ENCODE measurements around the gene PPP1R18. TPM values are rescaled to one million over a fixed set of nuclear protein-coding genes. Genes with fewer than 3 reads are reported as not detected.

Gene PPP1R18
- polyA plus RNA-seq, 3 donors from 2014 or later = 178 to 308 (median 245) TPM

DNA sequence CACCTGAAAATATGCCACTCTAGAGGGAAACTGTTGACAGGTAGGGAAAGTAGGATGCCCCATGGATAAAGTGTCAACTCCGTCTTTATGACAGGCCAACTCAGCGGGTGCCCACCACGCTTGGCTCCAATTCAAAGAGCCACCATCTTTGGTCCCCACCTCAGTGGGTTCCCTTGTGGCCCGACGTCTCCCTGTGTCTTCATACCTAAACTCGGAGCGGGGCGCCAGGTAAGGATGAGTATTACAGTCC, 30.4 kb upstream of the PPP1R18 start:
- peak overlapping the region; percentile 92 to 99 (median 99) for H3K4me3 Mint-ChIP-seq
- peaks cover 7 to 21% (median 8%) of the 10 kb centered on the region in 3 donors for H3K36me3 Mint-ChIP-seq
- no peak for DNase-seq
- no peaks in the 10 kb centered on the region for H3K9me3 Mint-ChIP-seq
- peak overlapping the region; percentile 96 to 100 (median 100) for H3K27ac Mint-ChIP-seq
- H3K4me1 Mint-ChIP-seq = peaks cover 58 to 68% of the 10 kb centered on the region in 2 donors
- H3K27me3 Mint-ChIP-seq (ENCODE audit: low read depth in 3 of 3) = peaks cover 22 to 27% (median 25%) of the 10 kb centered on the region in 3 donors

DNA sequence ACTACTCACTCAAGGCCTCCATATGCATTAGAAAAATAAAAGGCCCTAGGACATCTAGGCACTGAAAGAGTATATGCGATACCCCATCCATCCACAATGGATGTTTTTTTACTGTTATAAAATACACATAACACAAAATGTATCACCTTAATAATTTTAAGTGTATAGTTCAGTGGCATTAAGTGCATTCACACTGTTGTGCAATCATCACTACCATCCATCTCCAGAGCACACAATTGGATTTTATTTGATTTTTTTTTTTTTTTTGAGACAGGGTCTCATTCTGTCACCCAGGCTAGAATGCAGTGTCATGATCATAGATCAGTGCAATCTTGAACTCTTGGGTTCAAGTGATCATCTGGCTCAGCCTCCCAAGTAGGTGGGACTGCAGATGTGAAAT, 27.8 kb upstream of the PPP1R18 start:
- Mint-ChIP-seq H3K36me3 (peaks cover 8 to 31% (median 13%) of the 10 kb centered on the region in 3 donors), H3K27ac (peak overlapping the region in 2 of 6 donors; percentile 15 to 50), H3K9me3 (no peaks in the 10 kb centered on the region), H3K4me3 (no peak overlapping the region), H3K4me1 (peaks cover 56 to 66% of the 10 kb centered on the region in 2 donors), H3K27me3 (ENCODE audit: low read depth in 3 of 3) (peaks cover 6 to 11% (median 8%) of the 10 kb centered on the region in 3 donors)
- no peak for DNase-seq

DNA sequence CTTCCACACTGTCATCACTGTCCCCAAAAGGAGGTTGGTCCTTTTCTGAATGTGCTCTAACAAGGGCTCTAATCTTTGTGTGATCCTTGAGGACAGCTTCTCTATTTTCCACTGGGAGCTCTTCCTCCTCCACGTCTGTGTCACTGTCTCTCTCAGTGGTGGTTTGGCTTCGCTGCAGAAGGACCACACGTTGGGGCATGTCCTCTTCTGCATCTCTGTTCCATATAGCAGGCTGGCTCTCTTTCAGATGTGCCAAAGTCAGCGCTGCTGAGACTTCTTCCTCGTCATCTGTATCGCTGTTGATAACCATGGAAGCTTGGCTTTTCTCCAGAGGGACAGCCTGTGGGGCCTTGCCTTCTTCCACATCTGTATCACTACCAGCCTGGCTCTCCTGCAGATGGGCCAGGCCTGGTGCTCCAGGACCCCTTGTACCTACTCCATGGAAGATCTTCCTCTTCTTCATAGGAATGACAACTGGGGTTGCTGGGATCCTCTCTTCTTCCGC, 26.0 kb upstream of the PPP1R18 start:
- H3K27ac Mint-ChIP-seq = peak overlapping the region; percentile 82 to 95 (median 92)
- peak overlapping the region; percentile 56 to 79 (median 73) for H3K4me3 Mint-ChIP-seq
- peaks cover 4 to 10% (median 7%) of the 10 kb centered on the region in 3 donors for H3K27me3 Mint-ChIP-seq (ENCODE audit: low read depth in 3 of 3)
- DNase-seq = no peak
- peaks cover 14 to 38% (median 20%) of the 10 kb centered on the region in 3 donors for H3K36me3 Mint-ChIP-seq
- H3K4me1 Mint-ChIP-seq = peaks cover 48 to 59% of the 10 kb centered on the region in 2 donors
- no peaks in the 10 kb centered on the region for H3K9me3 Mint-ChIP-seq

DNA sequence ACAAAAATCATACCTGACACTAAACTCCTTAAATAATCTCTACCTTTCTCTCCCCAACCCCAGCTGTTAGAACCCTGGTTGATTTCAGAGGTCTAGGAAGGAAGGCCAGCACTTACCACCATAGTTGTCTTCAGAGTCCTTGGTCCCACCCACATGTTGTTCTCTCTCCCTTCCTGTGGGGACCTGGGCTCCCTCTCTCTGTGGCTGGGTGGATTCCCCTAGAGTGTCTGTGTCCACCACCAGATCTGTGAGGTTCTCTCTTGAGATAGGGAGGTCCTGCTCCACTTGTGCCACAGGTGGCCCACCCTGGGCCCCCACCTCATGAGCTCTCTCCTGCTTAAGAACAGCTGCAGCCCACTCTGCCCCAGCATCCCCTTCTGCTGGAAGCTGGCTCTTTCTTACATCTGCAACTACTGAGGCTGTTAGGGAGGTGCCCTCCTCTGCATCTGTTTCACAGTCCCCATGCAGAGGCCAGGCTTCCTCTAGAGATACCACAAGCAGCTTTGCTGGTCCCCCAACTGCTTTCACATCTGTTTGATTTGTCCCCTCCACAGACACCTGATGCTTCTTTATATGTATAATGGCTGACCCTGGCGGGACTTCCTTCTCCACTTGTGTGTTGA, 25.4 kb upstream of the PPP1R18 start:
- Mint-ChIP-seq H3K9me3 (no peaks in the 10 kb centered on the region), H3K27ac (peak overlapping the region; percentile 82 to 95 (median 92))
- peak; percentile 50 to 56 (median 53) for DNase-seq

DNA sequence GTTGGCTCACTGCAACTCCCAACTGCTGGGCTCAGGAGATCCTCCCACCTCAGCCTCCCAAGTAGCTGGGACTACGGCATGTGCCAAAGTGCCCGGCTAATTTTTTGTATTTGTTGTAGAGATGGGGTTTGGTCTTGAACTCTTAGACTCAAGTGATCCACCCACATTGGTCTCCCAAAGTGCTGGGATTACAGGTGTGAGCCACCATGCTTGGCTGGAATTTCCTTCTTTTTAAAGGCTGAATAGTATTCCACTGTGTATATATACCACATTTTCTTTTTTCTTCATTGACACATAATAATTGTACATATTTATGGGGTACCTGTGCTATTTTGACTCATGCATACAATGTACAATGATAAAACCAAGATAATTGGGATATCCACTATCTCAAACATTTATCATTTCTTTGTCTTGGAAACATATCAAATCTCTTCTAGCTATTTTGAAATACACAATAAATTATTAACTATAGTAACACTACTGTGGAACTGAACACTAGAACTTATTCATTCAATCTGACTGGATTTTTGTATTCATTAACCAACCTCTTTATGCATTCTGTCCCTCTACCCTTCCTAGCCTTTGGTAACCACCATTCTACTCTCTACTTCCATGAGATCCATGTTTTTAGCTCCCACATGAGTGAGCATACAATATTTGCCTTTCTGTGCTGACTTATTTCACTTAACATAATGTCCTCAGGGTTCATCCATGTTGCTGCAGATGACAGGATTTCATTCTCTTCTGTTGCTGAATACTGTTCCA, 22.8 kb upstream of the PPP1R18 start:
- Mint-ChIP-seq H3K27me3 (ENCODE audit: low read depth in 3 of 3) (peaks cover 0 to 2% (median 1%) of the 10 kb centered on the region in 3 donors), H3K9me3 (no peaks in the 10 kb centered on the region), H3K36me3 (peaks cover 19 to 54% (median 38%) of the 10 kb centered on the region in 3 donors), H3K4me3 (no peak overlapping the region), H3K4me1 (peaks cover 32 to 33% of the 10 kb centered on the region in 2 donors), H3K27ac (peak overlapping the region in 3 of 6 donors; percentile 9 to 54 (median 14))
- no peak for DNase-seq

More for the DNA sequence above, 25.4 kb upstream of the PPP1R18 start:
- Mint-ChIP-seq H3K4me1 (peaks cover 43 to 53% of the 10 kb centered on the region in 2 donors), H3K27me3 (ENCODE audit: low read depth in 3 of 3) (peaks cover 0 to 4% (median under 1%) of the 10 kb centered on the region in 3 donors), H3K4me3 (peak overlapping the region; percentile 56 to 79 (median 73)), H3K36me3 (peaks cover 18 to 42% (median 23%) of the 10 kb centered on the region in 3 donors)

DNA sequence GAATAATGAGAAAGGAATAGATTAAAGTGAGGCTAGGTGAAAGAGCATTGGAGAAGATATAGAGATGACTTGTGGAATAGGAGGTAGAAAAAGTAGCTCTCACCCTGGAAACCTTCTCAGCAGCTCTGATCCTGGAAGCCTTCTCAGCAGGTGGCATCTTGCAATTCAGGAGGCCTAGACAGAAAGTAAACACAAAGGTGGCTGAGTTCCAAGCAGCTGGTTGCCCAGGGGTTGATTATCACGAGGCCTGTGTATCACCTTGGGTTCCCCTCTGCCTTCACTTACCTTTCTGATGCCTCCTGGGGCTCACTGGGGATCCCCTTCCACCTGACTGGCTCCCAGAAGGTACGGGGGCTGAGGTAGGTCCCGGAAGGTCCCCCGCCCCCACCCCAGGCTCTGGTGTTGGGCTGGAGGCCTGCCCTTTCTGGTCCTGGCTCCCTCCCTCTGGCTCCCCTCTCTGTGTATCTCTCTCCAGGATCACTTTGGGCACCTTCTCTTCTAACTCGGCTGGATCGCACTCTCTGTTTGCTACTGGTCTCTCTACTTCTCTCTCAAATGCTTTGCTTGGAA, 20.9 kb upstream of the PPP1R18 start:
- Mint-ChIP-seq H3K27me3 (ENCODE audit: low read depth in 3 of 3) (peaks cover 0 to 2% (median 1%) of the 10 kb centered on the region in 3 donors), H3K36me3 (peaks cover 27 to 62% (median 42%) of the 10 kb centered on the region in 3 donors), H3K9me3 (no peaks in the 10 kb centered on the region), H3K27ac (peak overlapping the region in 1 of 6 donors; percentile 62), H3K4me1 (peaks cover 18 to 19% of the 10 kb centered on the region in 2 donors), H3K4me3 (no peak overlapping the region)
- DNase-seq = no peak

DNA sequence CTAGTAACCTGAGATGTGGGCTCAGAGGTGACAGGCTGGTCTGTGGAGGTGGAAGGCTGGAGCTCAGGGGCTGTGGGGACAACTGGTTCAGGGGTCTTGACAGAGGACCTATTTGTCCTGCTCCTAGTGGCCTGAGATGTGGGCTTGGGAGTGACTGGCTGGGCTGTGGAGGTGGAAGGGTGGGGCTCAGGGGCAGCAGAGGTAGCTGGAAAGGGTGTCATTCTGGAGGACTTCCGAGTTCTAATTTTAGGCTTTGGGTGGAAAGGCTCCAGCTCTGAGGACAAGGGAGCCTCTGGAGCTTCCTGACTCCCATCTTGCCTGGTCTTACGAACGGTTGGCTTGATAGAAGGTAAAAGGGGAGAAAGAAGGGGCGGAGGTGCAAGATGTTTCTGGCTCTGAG, 19.2 kb upstream of the PPP1R18 start:
- DNase-seq = no peak
- Mint-ChIP-seq H3K27ac (peak overlapping the region in 2 of 6 donors; percentile 12 to 46), H3K4me1 (peaks cover under 1 to 1% of the 10 kb centered on the region in 2 donors)

DNA sequence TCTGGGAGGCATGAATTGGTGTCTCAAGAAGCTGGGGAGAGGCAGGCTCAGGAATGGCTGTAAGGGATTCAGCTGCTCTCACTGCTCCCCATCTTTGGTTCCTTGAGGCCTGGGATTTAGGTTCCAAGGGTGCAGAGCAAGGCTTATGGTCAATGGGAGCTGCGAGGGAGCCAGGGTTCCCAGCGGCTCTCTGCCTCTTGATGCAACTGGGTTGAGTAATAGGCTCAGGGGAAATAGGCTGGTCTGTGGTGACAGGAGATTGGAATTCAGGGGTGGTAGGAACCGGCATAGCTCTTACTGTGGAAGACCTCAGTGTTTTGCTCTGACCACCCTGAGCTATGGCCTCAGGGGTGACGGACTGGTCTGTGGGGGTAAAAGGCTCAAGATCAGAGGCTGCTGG, 17.4 kb upstream of the PPP1R18 start:
- DNase-seq = no peak
- Mint-ChIP-seq H3K4me3 (no peak overlapping the region), H3K36me3 (peaks cover 27 to 61% (median 34%) of the 10 kb centered on the region in 3 donors), H3K4me1 (no peaks in the 10 kb centered on the region), H3K27ac (peak overlapping the region in 3 of 6 donors; percentile 42 to 68 (median 48)), H3K9me3 (no peaks in the 10 kb centered on the region), H3K27me3 (ENCODE audit: low read depth in 3 of 3) (peaks cover 0 to 3% (median 1%) of the 10 kb centered on the region in 3 donors)

More for the DNA sequence above, 19.2 kb upstream of the PPP1R18 start:
- Mint-ChIP-seq H3K4me3 (no peak overlapping the region), H3K27me3 (ENCODE audit: low read depth in 3 of 3) (peaks cover 0 to 3% (median 1%) of the 10 kb centered on the region in 3 donors), H3K9me3 (no peaks in the 10 kb centered on the region), H3K36me3 (peaks cover 27 to 57% (median 34%) of the 10 kb centered on the region in 3 donors)

DNA sequence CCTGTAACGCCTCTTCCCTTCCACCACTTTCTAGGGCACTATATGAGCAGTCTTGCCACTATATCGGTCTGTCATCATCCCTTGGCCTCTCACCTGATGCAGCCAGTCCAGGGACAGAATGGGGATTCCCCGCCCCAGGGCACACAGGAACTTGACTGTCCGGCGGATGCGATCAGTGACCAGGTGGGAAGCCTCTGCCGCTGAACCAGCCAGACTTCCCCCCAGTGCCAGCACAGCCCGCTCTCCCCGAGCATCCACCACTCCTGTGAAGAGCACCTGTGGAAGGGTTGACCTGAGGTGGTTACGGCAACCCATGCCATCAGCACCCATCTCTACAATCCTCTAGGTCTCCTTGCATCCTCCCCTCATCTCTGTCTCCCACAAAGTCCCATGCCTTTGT, 16.6 kb upstream of the PPP1R18 start:
- H3K27ac Mint-ChIP-seq = peak overlapping the region in 2 of 6 donors; percentile 1 to 82
- no peaks in the 10 kb centered on the region for H3K4me1 Mint-ChIP-seq
- peaks cover 25 to 59% (median 32%) of the 10 kb centered on the region in 3 donors for H3K36me3 Mint-ChIP-seq

DNA sequence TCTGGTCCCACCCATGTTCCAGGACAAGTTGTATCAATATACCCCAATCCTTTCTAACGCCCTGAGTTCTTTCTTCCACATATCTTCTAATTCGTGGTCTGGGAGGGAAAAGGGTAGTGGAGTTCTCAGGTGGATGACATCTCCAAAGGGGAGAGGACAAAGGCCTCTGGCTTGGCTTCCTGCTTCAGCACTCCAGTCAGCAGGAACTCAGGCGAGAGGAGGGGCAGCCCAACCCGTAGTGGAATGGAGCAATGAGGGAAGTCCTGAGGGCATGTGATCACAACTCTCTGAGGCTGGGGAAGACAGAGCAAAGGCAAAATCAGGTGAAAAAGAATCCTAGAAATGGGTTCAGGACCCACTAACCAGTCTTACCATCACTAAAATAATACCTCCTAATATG, 13.9 kb upstream of the PPP1R18 start:
- H3K27ac Mint-ChIP-seq = no peak overlapping the region
- no peaks in the 10 kb centered on the region for H3K4me1 Mint-ChIP-seq
- peaks cover 15 to 42% (median 17%) of the 10 kb centered on the region in 3 donors for H3K36me3 Mint-ChIP-seq
- H3K4me3 Mint-ChIP-seq = no peak overlapping the region
- no peak for DNase-seq
- no peaks in the 10 kb centered on the region for H3K9me3 Mint-ChIP-seq
- H3K27me3 Mint-ChIP-seq (ENCODE audit: low read depth in 3 of 3) = peaks cover 0 to 2% (median 0%) of the 10 kb centered on the region in 3 donors

More for the DNA sequence above, 16.6 kb upstream of the PPP1R18 start:
- no peak overlapping the region for H3K4me3 Mint-ChIP-seq
- no peaks in the 10 kb centered on the region for H3K9me3 Mint-ChIP-seq
- no peak for DNase-seq
- H3K27me3 Mint-ChIP-seq (ENCODE audit: low read depth in 3 of 3) = peaks cover 0 to 3% (median 1%) of the 10 kb centered on the region in 3 donors

DNA sequence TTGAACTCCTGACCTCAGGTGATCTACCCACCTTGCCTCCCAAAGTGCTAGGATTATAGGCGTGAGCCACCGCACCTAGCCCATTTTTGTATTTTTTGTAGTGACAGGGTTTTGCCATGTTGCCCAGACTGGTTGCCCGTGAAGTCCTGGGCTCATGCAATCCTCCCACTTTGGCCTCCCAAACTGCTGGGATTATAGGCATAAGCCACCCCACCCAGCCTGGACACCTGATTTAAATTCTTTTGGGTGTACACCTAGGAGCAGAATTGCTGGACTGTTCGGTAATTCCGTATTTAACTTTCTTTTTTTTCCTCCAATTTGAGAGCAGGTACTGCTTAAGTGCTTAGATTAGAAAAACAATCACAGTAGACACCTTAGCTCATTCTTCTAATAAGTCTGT, 10.0 kb upstream of the PPP1R18 start:
- no peaks in the 10 kb centered on the region for H3K27me3 Mint-ChIP-seq (ENCODE audit: low read depth in 3 of 3)
- peaks cover 2% of the 10 kb centered on the region in 2 donors for H3K4me1 Mint-ChIP-seq
- DNase-seq = no peak
- no peak overlapping the region for H3K4me3 Mint-ChIP-seq
- H3K9me3 Mint-ChIP-seq = no peaks in the 10 kb centered on the region
- H3K36me3 Mint-ChIP-seq = peaks cover 0 to 8% (median 0%) of the 10 kb centered on the region in 3 donors
- H3K27ac Mint-ChIP-seq = no peak overlapping the region

DNA sequence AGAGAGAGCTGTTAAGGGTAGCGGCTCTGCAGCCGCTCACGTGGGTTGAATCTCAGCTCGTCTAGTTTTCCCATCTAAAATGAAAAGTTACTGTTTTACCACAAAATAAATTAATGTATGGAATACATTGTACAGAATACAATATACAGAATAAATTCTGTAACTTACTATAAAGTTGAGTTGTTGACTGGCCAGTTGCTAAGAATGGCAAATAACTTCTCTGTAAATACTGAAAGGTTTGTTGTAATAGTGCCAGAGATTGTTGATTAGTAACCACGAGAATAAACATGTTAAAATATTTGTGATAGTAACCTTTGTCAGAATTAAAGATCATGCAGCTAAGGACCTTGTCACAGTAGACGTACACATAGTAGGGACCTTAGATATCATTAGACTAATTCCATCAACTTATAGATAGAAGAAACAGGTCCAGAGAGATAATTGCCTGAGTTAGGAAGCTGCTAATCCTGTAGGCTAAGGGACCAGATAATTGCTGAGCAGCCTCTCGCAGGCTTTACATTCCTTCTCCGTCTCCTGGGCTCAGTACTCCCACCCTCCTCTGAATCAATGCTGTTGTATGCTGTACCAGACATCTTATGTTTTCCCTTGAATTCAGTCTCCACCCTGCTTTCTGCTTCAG, 4.9 kb upstream of the PPP1R18 start:
- H3K9me3 Mint-ChIP-seq = no peaks in the 10 kb centered on the region
- H3K27ac Mint-ChIP-seq = peak overlapping the region; percentile 61 to 83 (median 76)
- peaks cover 0 to under 1% (median 0%) of the 10 kb centered on the region in 3 donors for H3K36me3 Mint-ChIP-seq
- no peak for DNase-seq
- peaks cover 42 to 43% of the 10 kb centered on the region in 2 donors for H3K4me1 Mint-ChIP-seq
- peaks cover 0 to 4% (median 2%) of the 10 kb centered on the region in 3 donors for H3K27me3 Mint-ChIP-seq (ENCODE audit: low read depth in 3 of 3)
- H3K4me3 Mint-ChIP-seq = peak overlapping the region; percentile 77 to 89 (median 84)

All from immature natural killer cell (primary cell).